Mesenteric fat pad (tissue), 1 donor: Measurements from ENCODE around the gene LYSMD4. TPM values are rescaled to one million over a fixed set of nuclear protein-coding genes. Genes with fewer than 3 reads are reported as not detected.
A peak's percentile ranks its signal among the peaks of the same experiment; 100 is the strongest.
"Not testable (repeated sequence)": the region's sequence is repeated elsewhere in the genome, so short reads cannot be mapped to it uniquely, and the experiment has no call there.

Source experiments
- DNase-seq: peaks from one replicate; pipeline ENCODE4 v3.0.0-alpha.2; 2020; ENCODE audit warnings: low spot score
- long read RNA-seq: library from polyadenylated mRNA; unstranded; transcript quantifications from one replicate; pipeline ENCODE4 v2.0.0, GENCODE V29; 2020
- total RNA-seq: library from RNA; stranded (reverse); fragmentation: NEBNext Ultra II Directional; extraction: Animal tissue kit (Norgen Biotek cat#: 25700); gene quantifications from one replicate; pipeline ENCODE4 v1.2.1, GENCODE V29; 2021
- donor health status: DM: yes; HTN: yes; CAD: no.

Gene LYSMD4
- 6.4 TPM for total RNA-seq
- long read RNA-seq, transcript LYSMD4-204 (3 exons, 2,672 nt), result major isoform, 6 of 25 reads
- long read RNA-seq, partial matches to known transcripts, result 11 of 25 reads
- long read RNA-seq, other reads (novel, unspliced or antisense), result 7 of 25 reads

GRCh38 chr15:99733268-99734039, at the start of gene LYSMD4:
TSS of gene LYSMD4 (minus strand) at chr15:99733437. CDS start at chr15:99731999, 1,438 bp downstream.
- peak; percentile 99 for DNase-seq

- not testable (repeated sequence) for DNase-seq
These were observed 48.8 kb upstream of the LYSMD4 start for GRCh38 chr15:99782029-99782428.

- no peak for DNase-seq
These were observed 43.9 kb upstream of the LYSMD4 start for GRCh38 chr15:99777144-99777543.

GRCh38 chr15:99764522-99764921, 31.3 kb upstream of the LYSMD4 start:
- no peak for DNase-seq

GRCh38 chr15:99763827-99764226, 30.6 kb upstream of the LYSMD4 start:
- no peak for DNase-seq

GRCh38 chr15:99762288-99762687, 29.1 kb upstream of the LYSMD4 start:
- no peak for DNase-seq

GRCh38 chr15:99755692-99756409, 22.6 kb upstream of the LYSMD4 start:
- DNase-seq, result no peak

- no peak for DNase-seq
These were observed 19.8 kb upstream of the LYSMD4 start for GRCh38 chr15:99753066-99753465.

- DNase-seq, result no peak
These were observed 19.3 kb upstream of the LYSMD4 start for GRCh38 chr15:99752556-99752955.

GRCh38 chr15:99750326-99750725, 17.1 kb upstream of the LYSMD4 start:
- not testable (repeated sequence) for DNase-seq

- DNase-seq, result no peak
These were observed 16.1 kb upstream of the LYSMD4 start for GRCh38 chr15:99749386-99749785.

GRCh38 chr15:99745370-99746086, 12.3 kb upstream of the LYSMD4 start:
- no peak for DNase-seq

- DNase-seq, result no peak
These were observed 10.9 kb upstream of the LYSMD4 start for GRCh38 chr15:99744142-99744541.

GRCh38 chr15:99741835-99742234, 8.6 kb upstream of the LYSMD4 start:
- DNase-seq, result no peak

GRCh38 chr15:99738021-99738847, 5.0 kb upstream of the LYSMD4 start:
- DNase-seq, result no peak

- DNase-seq, result no peak
These were observed 3.5 kb upstream of the LYSMD4 start for GRCh38 chr15:99736702-99737101.

- DNase-seq, result no peak
These were observed 2.6 kb upstream of the LYSMD4 start for GRCh38 chr15:99735868-99736267.

GRCh38 chr15:99734575-99734974, 1.3 kb upstream of the LYSMD4 start:
- no peak for DNase-seq

GRCh38 chr15:99734040-99734291, 729 bp upstream of the LYSMD4 start:
- not testable (repeated sequence) for DNase-seq

- no peak for DNase-seq
These were observed 428 bp downstream of the LYSMD4 start for GRCh38 chr15:99732751-99733267.
